ENCODE results near the gene HOXD11.

- TF ChIP-seq CTCF (IDR thresholded peaks at IDR 0.05; ENCODE audit: low read length) (no peak), EZH2 (IDR thresholded peaks at IDR 0.05; ENCODE audit: borderline replicate concordance, low read length) (no peak)
Measured at GRCh38 chr2:176081376-176081836, 25.7 kb upstream of the HOXD11 start.
